GM04504 (cell line): ENCODE measurements around the gene CHKB.

Experiments
- DNase-seq: peaks from one replicate; pipeline ENCODE4 v3.0.0-alpha.2; 2012; ENCODE audit warnings: low read depth

CHKB gene

DNA sequence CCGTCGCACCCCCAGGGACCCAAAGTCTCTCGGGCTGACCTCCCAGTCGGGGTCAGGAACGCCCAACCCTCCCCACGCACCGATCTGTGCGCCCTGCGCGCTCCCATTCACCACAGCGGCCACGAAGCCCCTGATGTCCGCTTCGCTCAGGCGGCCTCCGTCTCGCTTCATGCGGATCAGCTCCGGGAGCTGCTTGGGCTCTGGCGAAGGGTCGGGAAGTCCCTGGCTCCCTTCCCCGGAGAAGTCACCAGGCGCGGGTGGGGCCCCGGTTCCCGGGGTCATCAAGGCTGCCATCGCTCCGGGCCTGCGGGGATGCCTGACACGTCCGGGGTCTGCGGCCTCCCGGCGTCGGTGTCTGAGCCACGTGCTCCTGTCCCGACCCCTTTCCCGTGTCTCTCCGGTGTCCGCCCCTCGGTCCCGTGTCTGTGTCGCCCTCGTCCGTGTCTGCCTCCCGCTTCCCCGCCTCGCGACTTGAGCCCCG is 53.2 kb downstream of the CHKB start:
- no peak for DNase-seq
